Lung (tissue), 16 donors: ENCODE results near the gene TTLL7. TPM values are rescaled to one million over a fixed set of nuclear protein-coding genes. Genes with fewer than 3 reads are reported as not detected.

Experiments
- ATAC-seq: fragments of 200-7000 bp; cut with Tn5 transposase; one replicate; pipeline ENCODE4 v1.9.1; 2020; ENCODE audit warnings: moderate number of reproducible peaks; ENCODE audit not compliant: insufficient read depth, low FRiP score
- DNase-seq, 3 donors: peaks; one replicate each; pipeline ENCODE4 v3.0.0-alpha.2; 2013 to 2017
- H3K27ac ChIP-seq, 2 donors: one replicate each; pipeline ENCODE4 v1.5.1; 2013; ENCODE audit warnings: mild to moderate bottlenecking in 2 of 2, moderate library complexity in 2 of 2, control low read depth in 1 of 2, inconsistent platforms in 1 of 2, low read depth in 1 of 2, low read length in 1 of 2
- H3K27me3 ChIP-seq, 3 donors: one replicate each; pipeline ENCODE4 v1.5.1; 2013; ENCODE audit warnings: low read length in 2 of 3; ENCODE audit not compliant: control insufficient read depth in 3 of 3, insufficient read depth in 3 of 3
- H3K36me3 ChIP-seq, 4 donors: one replicate each; pipeline ENCODE4 v1.5.1; 2013; ENCODE audit warnings: low read length in 4 of 4, mild to moderate bottlenecking in 1 of 4, moderate library complexity in 1 of 4; ENCODE audit not compliant: control insufficient read depth in 4 of 4, insufficient read depth in 4 of 4
- H3K4me1 ChIP-seq, 5 donors: one replicate each; pipeline ENCODE4 v1.5.1; 2013; ENCODE audit warnings: low read length in 5 of 5, mild to moderate bottlenecking in 2 of 5, moderate library complexity in 1 of 5; ENCODE audit not compliant: control insufficient read depth in 5 of 5, insufficient read depth in 5 of 5
- H3K4me3 ChIP-seq: one replicate; pipeline ENCODE4 v1.5.1; 2013; ENCODE audit warnings: mild to moderate bottlenecking, control low read depth, moderate library complexity
- H3K9ac ChIP-seq, 2 donors: one replicate each; pipeline ENCODE4 v1.5.1; 2013; ENCODE audit warnings: low read length in 2 of 2, control low read depth in 1 of 2; ENCODE audit not compliant: insufficient read depth in 1 of 2
- H3K9me3 ChIP-seq, 4 donors: one replicate each; pipeline ENCODE4 v1.5.1; 2013; ENCODE audit warnings: low read length in 3 of 4, mild to moderate bottlenecking in 1 of 4, moderate library complexity in 1 of 4; ENCODE audit not compliant: control insufficient read depth in 4 of 4, insufficient read depth in 3 of 4
- CTCF ChIP-seq: IDR thresholded peaks from 2 replicates; pipeline ENCODE4 v1.5.1; 2012; ENCODE audit warnings: mild to moderate bottlenecking; ENCODE audit errors: control extremely low read depth, extremely low read depth
- WGBS, 2 donors: extraction: QIAGEN DNeasy Blood & Tissue Kit; methylation state at CpG; one replicate each; pipeline ENCODE4 v1.1.7; 2013; 5-methylcytosine and 5-hydroxymethylcytosine counted together
- long read RNA-seq, 5 donors: transcript quantifications; one replicate each; lab custom pipeline, GENCODE V29; 2026
- polyA plus RNA-seq, 2 donors: library from polyadenylated mRNA; stranded (reverse); fragments of 200-250 nt; gene quantifications; one replicate each; pipeline ENCODE4 v1.2.1, GENCODE V29; 2013
- total RNA-seq, 2 donors: library from RNA; depleted of rRNA in 1 of 2; stranded (reverse); fragments of >200 nt in 1 of 2; gene quantifications; one replicate each; pipeline ENCODE4 v1.2.1, GENCODE V29; 2014 to 2021
- donor health status: control.
- donor health status: control.
- donor health status: Bipolar disorder and iron deficiency.
- donor health status: healthy.
- donor health status: DM: yes; HTN: yes; CAD: no.

TTLL7 gene
- total RNA-seq (10 to 100 TPM; 11.8 to 13.8 TPM), polyA plus RNA-seq (1 to 10 TPM; 1.4 to 6.4 TPM)
- long read RNA-seq, donor 1, result 0 reads
- long read RNA-seq, donor 2, result 0 reads
- long read RNA-seq, donor 3, result 0 reads
- long read RNA-seq, donor 4, result 0 reads
- long read RNA-seq, donor 5, result 0 reads

- peak; percentile 76 to 79 (median 76) for DNase-seq
Measured at GRCh38 chr1:83998498-83999315, at the start of gene TTLL7. TTLL7 (minus strand) TSS chr1:83999132; CDS start chr1:83952211, 46,921 bp downstream.

GRCh38 chr1:84042461-84042860 lies 43.5 kb upstream of the TTLL7 start:
- H3K9ac ChIP-seq, result no peak overlapping the region
- no peaks in the 10 kb centered on the region for H3K27me3 ChIP-seq
- H3K36me3 ChIP-seq, result no peaks in the 10 kb centered on the region
- DNase-seq (no peak), ATAC-seq (no peak)
- no peak for TF ChIP-seq CTCF
- H3K4me1 ChIP-seq, result no peaks in the 10 kb centered on the region
- H3K9me3 ChIP-seq, result peaks cover 0 to 2% (median 0%) of the 10 kb centered on the region in 4 donors
- no peak overlapping the region for H3K27ac ChIP-seq
- no peak overlapping the region for H3K4me3 ChIP-seq

More at GRCh38 chr1:83998498-83999315, at the start of gene TTLL7:
- Histone ChIP-seq H3K36me3 (no peaks in the 10 kb centered on the region), H3K9me3 (no peaks in the 10 kb centered on the region), H3K27ac (peak within 1 kb of the TSS in 1 of 2 donors; percentile 81), H3K4me1 (peaks cover 0 to 6% (median 0%) of the 10 kb centered on the region in 5 donors), H3K4me3 (peak within 1 kb of the TSS; percentile 62), H3K27me3 (peaks cover 0 to 25% (median 22%) of the 10 kb centered on the region in 3 donors), H3K9ac (peak within 1 kb of the TSS in 1 of 2 donors; percentile 70)
- ATAC-seq, result peak; percentile 91
- TF ChIP-seq CTCF, result no peak
- WGBS, 2 donors, result 1 to 2% methylated on average over 49 to 73 of the region's 73 CpGs

- no peak for DNase-seq
- no peak for TF ChIP-seq CTCF
- 89 to 95% methylated on average over 9 of the region's 9 CpGs for WGBS, 2 donors
- Histone ChIP-seq H3K9ac (no peak overlapping the region), H3K4me1 (no peaks in the 10 kb centered on the region), H3K27me3 (no peaks in the 10 kb centered on the region), H3K27ac (no peak overlapping the region), H3K4me3 (no peak overlapping the region), H3K36me3 (no peaks in the 10 kb centered on the region), H3K9me3 (peaks cover 0 to 2% (median 0%) of the 10 kb centered on the region in 4 donors)
- ATAC-seq, result no peak
Measured at GRCh38 chr1:84037758-84038611, 39.1 kb upstream of the TTLL7 start.
